ENCODE results near the gene IL2RA.

- no peak for TF ChIP-seq POLR2A (IDR thresholded peaks at IDR 0.05; ENCODE audit: low read depth, low read length)
- TF ChIP-seq PRDM15 (CRISPR knock-in tag; IDR thresholded peaks at IDR 0.05) = no peak
- no peak for TF ChIP-seq MAX (IDR thresholded peaks at IDR 0.05; ENCODE audit: low read depth, low read length)
- TF ChIP-seq CTCF (IDR thresholded peaks at IDR 0.05 in 2 of 3, conservative IDR thresholded peaks at IDR 0.05 in 1 of 3; ENCODE audit: control insufficient read depth in 2 of 3, extremely low read depth in 1 of 3, insufficient read depth in 1 of 3, low read depth in 3 of 3, low read length in 3 of 3) = no peak
- no peak for TF ChIP-seq ZBED1 (IDR thresholded peaks at IDR 0.05; ENCODE audit: borderline replicate concordance)
- TF ChIP-seq YY1 (IDR thresholded peaks at IDR 0.05; ENCODE audit: low read depth, low read length) = no peak
- TF ChIP-seq POLR2AphosphoS5 (IDR thresholded peaks at IDR 0.05; ENCODE audit: low read length) = no peak
- TF ChIP-seq SMC3 (IDR thresholded peaks at IDR 0.05; ENCODE audit: borderline replicate concordance, low read length) = no peak
Observed at GRCh38 chr10:6061056-6061455, 1.1 kb downstream of the IL2RA start.
